ENCODE results near the gene SULT1A1.

DNA sequence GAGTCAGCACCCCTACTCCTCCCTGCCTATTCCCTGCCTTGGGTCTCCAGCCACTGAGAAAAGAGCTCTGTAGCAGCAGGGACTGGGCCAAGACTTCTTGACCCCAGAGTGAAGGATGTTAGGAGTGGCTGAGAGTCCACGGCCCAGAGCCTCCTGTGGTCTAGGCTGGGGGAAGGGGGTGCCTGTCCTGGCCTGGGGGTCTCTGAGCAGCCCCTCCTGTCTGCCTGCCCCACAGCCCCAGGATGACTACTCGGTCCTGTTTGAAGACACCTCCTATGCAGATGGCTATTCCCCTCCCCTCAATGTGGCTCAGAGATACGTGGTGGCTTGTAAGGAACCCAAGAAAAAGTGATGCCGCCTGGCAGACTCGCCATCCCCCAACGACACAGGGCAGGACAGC is 18.5 kb downstream of the SULT1A1 start:
- TF ChIP-seq CTCF (IDR thresholded peaks at IDR 0.05; ENCODE audit: low read depth, low read length, poor library complexity, severe bottlenecking), result no peak
- no peak for TF ChIP-seq EZH2phosphoT487 (IDR thresholded peaks at IDR 0.05; ENCODE audit: borderline replicate concordance, low read length)
